Gastroesophageal sphincter (tissue), 2 donors: ENCODE results near the gene PTPRE.

Source experiments
- EP300 ChIP-seq: sonication (generic); formaldehyde crosslinking; IDR thresholded peaks from one replicate; pipeline ENCODE4 v1.6.1; 2017; ENCODE audit warnings: antibody characterized with exemption, mild to moderate bottlenecking
- POLR2A ChIP-seq, 2 donors: fragments of 450-650 bp; IDR thresholded peaks; one replicate each; pipeline ENCODE4 v1.6.1; 2017; ENCODE audit warnings: antibody characterized with exemption in 2 of 2, mild to moderate bottlenecking in 2 of 2, moderate library complexity in 1 of 2

- TF ChIP-seq POLR2A (IDR thresholded peaks at IDR 0.05), result no peak
- no peak for TF ChIP-seq EP300
Measured at GRCh38 chr10:127971963-127972615, 65.2 kb downstream of the PTPRE start.
